ENCODE measurements around the gene SPEG. TPM values are rescaled to one million over a fixed set of nuclear protein-coding genes. Genes with fewer than 3 reads are reported as not detected.

Gene SPEG
- total RNA-seq, 6 donors from 2014 or later = 2.3 to 8.9 (median 4.9) TPM

DNA sequence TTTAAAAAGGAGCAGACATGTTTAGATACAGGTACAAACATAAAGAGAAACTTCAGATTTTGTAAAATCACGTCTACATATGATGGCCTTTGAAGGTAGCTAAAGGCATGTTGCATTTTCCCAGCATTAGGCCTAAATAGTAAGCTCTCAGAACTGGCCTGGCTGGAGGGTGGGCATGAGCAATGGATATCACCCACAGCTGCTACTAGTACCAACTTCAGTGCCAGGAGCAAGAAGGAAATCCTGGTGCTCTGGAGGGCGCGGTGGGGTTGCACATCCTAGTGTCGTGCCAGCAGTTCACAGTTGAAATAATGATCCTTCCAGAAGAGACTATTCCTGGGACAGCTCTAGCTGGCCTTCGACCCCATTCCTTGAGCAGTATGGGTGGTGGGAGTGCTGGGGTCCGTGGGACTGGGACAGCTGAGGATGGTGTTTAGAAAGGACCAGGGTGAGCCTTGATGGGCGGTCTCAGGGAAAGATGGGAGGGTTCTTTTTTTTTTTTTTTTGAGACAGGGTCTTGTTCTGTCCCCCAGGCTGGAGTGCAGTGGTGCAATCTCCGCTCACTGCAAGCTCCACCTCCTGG, 11.6 kb upstream of the SPEG start:
- WGBS, 2 donors = 75 to 84% methylated on average over 5 to 8 of the region's 8 CpGs
- H3K9me3 ChIP-seq = no peaks in the 10 kb centered on the region
- no peak overlapping the region for H3K27ac ChIP-seq
- DNase-seq (no peak), ATAC-seq (ENCODE audit: low FRiP score in 2 of 2) (no peak)
- H3K36me3 ChIP-seq = no peaks in the 10 kb centered on the region
- peaks cover 0 to 16% (median 7%) of the 10 kb centered on the region in 4 donors for H3K27me3 ChIP-seq
- no peak overlapping the region for H3K4me3 ChIP-seq
- H3K4me1 ChIP-seq = peaks cover 6 to 11% (median 9%) of the 10 kb centered on the region in 4 donors
- TF ChIP-seq POLR2A (IDR thresholded peaks at IDR 0.05) (no peak), POLR2AphosphoS5 (IDR thresholded peaks at IDR 0.05) (no peak), EP300 (IDR thresholded peaks at IDR 0.05) (no peak)
- TF ChIP-seq, protein P1, sequence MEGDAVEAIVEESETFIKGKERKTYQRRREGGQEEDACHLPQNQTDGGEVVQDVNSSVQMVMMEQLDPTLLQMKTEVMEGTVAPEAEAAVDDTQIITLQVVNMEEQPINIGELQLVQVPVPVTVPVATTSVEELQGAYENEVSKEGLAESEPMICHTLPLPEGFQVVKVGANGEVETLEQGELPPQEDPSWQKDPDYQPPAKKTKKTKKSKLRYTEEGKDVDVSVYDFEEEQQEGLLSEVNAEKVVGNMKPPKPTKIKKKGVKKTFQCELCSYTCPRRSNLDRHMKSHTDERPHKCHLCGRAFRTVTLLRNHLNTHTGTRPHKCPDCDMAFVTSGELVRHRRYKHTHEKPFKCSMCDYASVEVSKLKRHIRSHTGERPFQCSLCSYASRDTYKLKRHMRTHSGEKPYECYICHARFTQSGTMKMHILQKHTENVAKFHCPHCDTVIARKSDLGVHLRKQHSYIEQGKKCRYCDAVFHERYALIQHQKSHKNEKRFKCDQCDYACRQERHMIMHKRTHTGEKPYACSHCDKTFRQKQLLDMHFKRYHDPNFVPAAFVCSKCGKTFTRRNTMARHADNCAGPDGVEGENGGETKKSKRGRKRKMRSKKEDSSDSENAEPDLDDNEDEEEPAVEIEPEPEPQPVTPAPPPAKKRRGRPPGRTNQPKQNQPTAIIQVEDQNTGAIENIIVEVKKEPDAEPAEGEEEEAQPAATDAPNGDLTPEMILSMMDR (IDR thresholded peaks at IDR 0.05) = no peak

DNA sequence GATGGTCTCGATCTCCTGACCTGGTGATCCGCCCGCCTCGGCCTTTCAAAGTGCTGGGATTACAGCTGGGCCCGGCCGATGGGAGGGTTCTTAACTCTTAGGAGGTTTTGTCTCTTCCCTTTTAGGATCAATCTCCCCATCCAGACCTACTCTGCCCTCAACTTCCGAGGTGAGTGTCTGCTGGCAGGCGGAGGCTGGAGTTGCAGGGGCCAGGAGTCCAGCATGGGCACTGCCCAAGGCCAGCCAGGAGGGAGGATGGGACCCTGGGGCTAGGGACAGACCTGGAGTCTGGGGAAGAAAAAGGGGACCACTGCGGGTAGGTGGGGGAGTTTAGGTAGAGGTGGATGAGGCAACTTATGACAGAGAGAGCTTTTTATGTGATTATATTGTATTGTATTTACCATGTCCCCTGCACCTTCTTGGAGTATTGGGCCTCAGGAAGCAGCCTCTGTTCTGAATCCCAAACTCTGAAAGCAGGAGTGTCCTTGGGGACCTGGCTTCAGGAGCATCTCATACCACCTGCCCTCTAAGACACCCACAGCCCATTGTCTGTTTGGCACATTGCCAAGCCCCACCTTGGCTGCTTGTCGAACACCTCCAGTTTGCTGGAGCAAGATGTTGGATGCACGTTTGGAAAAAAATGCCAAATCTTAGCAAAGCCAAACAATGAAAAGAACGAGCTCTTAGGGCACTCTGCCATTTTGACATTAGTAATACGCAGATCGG, 10.8 kb upstream of the SPEG start:
- Histone ChIP-seq H3K4me1 (peaks cover under 1 to 4% (median 1%) of the 10 kb centered on the region in 4 donors), H3K27ac (no peak overlapping the region), H3K9me3 (no peaks in the 10 kb centered on the region), H3K27me3 (peaks cover 0 to 8% (median 3%) of the 10 kb centered on the region in 4 donors), H3K36me3 (no peaks in the 10 kb centered on the region), H3K4me3 (no peak overlapping the region)
- ATAC-seq (ENCODE audit: low FRiP score in 2 of 2) = no peak
- TF ChIP-seq, protein P1 (IDR thresholded peaks at IDR 0.05) = no peak
- TF ChIP-seq EP300 (IDR thresholded peaks at IDR 0.05) (no peak), POLR2A (IDR thresholded peaks at IDR 0.05) (no peak), POLR2AphosphoS5 (IDR thresholded peaks at IDR 0.05) (no peak)
- WGBS, 2 donors = 76 to 79% methylated on average over 13 to 14 of the region's 14 CpGs
- peak in 1 of 2 donors; percentile 11 for DNase-seq

DNA sequence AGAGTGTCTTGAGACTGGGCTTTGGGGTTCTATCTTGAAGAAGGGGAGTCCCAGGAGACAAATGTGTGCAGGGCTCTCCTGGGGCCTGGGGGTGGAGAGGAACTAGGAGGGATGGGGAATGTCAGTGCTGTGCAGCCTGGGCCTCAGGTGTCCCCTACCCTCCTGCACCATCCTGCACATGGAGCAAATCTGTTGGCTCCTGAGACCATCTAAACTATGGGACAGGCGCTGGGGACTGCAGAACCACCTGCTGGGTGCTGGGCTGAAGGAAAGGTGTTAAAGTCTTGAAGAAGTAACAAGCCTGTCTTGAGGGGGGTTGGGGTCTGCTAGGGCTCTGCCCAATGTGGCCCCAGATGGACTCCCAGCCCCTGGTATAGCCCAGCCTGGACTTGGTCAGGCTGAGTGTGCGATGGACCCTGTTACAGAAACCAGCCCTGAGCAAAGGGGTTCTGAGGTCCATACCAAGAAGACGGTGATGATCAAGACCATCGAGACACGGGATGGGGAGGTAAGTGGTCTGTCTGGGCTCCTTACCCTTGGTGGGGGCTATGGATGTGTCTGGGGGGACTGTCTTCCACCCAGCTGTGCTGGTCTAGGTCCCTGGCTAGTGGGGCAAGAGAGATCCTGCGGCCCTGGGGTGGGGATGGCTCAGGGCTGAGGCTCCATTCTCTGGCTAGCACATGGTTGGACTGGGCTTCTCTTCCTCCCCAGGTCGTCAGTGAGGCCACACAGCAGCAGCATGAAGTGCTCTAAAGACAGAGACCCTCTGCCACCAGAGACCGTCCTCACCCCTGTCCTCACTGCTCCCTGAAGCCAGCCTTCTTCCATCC, 9.2 kb upstream of the SPEG start:
- no peaks in the 10 kb centered on the region for H3K9me3 ChIP-seq
- H3K27me3 ChIP-seq = no peaks in the 10 kb centered on the region
- ATAC-seq (ENCODE audit: low FRiP score in 2 of 2) (no peak), DNase-seq (no peak)
- H3K4me1 ChIP-seq = no peaks in the 10 kb centered on the region
- no peak for TF ChIP-seq EP300 (IDR thresholded peaks at IDR 0.05)
- no peak for TF ChIP-seq POLR2AphosphoS5 (IDR thresholded peaks at IDR 0.05)
- TF ChIP-seq POLR2A (IDR thresholded peaks at IDR 0.05) = no peak
- TF ChIP-seq, protein P1 (IDR thresholded peaks at IDR 0.05) = no peak
- no peak overlapping the region for H3K4me3 ChIP-seq
- no peak overlapping the region for H3K27ac ChIP-seq
- 87 to 90% methylated on average over 7 to 8 of the region's 8 CpGs for WGBS, 2 donors
- H3K36me3 ChIP-seq = no peaks in the 10 kb centered on the region

DNA sequence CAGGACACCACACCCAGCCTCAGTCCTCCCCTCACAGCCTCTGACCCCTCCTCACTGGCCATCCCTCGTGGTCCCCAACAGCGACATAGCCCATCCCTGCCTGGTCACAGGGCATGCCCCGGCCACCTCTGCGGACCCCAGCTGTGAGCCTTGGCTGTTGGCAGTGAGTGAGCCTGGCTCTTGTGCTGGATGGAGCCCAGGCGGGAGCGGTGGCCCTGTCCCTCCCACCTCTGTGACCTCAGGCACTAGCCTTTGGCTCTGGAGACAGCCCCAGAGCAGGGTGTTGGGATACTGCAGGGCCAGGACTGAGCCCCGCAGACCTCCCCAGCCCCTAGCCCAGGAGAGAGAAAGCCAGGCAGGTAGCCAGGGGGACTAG, 8.6 kb upstream of the SPEG start:
- DNase-seq = peak in 1 of 2 donors; percentile 76
- H3K9me3 ChIP-seq = no peaks in the 10 kb centered on the region
- no peaks in the 10 kb centered on the region for H3K27me3 ChIP-seq
- no peak overlapping the region for H3K4me3 ChIP-seq
- H3K4me1 ChIP-seq = no peaks in the 10 kb centered on the region
- WGBS, 2 donors = 70 to 75% methylated on average over 6 of the region's 7 CpGs
- TF ChIP-seq, protein P1 (IDR thresholded peaks at IDR 0.05) = no peak
- no peak for TF ChIP-seq POLR2AphosphoS5 (IDR thresholded peaks at IDR 0.05)
- TF ChIP-seq EP300 (IDR thresholded peaks at IDR 0.05) = no peak
- no peak for TF ChIP-seq POLR2A (IDR thresholded peaks at IDR 0.05)
- no peaks in the 10 kb centered on the region for H3K36me3 ChIP-seq
- ATAC-seq (ENCODE audit: low FRiP score in 2 of 2) = no peak
- H3K27ac ChIP-seq = no peak overlapping the region

Data from upper lobe of left lung (tissue), 6 donors.